ENCODE results near the gene RHEX.
A peak's percentile ranks its signal among the peaks of the same experiment; 100 is the strongest.

Gene RHEX

DNA sequence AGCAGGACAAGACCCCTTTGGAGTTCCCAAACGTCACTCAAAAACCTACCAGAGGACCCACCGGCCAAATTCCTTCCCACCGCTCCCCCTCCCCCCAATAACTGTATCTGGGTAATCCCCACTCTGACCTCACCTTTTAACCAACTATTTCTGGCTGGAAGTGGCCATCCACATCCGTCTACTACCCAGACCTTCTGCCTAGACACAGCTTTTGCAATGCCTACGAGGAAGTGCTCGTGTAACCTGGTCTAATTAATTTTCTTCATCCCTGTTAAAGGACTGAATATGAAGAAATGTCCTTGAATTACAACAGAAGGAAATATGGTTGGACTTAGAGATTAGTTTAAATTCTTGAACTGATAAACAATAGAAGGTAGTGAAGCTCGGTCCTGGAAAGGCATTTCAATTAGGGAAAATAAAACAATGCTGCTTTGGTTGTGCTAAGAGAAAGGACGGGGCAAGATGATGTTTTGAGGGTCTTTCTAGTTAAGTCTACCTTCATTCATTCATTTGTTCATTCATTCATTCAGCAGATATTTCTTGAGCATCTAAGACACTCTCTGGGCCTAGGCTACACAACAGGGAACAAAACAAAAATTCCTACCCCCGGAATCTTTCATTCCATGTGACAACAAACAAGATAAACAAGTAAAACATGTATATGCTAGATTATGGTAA, 45.4 kb downstream of the RHEX start:
- DNase-seq = no peak

DNA sequence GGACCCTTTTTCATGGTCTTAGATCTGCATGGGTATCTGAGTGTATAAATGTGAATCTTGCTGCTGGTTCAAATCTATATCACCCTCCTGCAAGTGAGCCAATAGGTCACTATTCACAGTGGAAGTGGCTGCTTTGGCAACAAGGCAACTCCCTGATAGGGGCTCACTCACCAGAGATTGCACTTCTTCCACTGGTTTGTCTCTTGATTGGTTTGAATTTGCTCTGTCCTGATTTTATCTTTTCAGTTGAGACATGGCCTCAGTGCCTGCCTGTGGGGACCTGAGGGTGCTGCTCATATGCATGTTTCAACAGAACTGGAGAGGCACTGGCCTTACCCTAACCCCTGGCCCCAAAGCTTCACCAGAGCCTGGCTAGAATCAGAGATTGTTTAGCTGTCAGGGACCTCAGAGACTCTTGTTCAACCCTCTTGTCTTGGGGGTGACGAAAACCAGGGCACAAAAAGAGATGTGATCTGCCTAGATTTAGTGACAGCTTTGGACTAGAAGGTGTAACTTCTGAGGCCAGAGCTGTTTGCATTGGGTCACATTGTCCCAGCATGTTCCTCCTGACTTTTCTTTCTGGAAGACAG, 47.3 kb downstream of the RHEX start:
- no peak for DNase-seq

DNA sequence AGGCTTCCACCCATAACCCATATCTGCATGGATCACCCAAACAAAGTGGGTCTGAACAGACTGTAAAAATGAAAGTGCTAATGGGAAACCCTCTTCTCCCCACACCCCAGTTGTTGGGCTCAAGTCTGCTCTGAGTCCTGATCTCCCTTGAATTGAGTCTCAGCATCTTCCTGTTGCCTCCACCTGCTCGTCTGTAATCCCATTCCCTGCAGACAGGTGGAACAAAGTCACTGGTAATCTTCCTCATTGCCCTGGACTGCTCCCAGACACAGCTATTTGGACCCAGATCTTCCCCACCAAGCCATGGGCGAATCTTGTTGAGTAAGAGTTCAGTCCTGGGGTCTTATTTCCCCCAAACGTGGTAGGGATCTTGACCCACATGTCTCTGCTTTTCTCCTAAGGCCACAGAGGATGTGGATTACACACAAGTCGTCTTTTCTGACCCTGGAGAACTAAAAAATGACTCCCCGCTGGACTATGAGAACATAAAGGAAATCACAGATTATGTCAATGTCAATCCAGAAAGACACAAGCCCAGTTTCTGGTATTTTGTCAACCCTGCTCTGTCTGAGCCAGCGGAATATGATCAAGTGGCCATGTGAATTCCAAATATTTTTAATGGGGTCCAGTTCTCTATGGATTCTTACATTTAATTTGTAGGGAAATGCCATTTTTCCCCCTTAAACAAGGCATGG, 48.5 kb downstream of the RHEX start:
- no peak for DNase-seq

DNA sequence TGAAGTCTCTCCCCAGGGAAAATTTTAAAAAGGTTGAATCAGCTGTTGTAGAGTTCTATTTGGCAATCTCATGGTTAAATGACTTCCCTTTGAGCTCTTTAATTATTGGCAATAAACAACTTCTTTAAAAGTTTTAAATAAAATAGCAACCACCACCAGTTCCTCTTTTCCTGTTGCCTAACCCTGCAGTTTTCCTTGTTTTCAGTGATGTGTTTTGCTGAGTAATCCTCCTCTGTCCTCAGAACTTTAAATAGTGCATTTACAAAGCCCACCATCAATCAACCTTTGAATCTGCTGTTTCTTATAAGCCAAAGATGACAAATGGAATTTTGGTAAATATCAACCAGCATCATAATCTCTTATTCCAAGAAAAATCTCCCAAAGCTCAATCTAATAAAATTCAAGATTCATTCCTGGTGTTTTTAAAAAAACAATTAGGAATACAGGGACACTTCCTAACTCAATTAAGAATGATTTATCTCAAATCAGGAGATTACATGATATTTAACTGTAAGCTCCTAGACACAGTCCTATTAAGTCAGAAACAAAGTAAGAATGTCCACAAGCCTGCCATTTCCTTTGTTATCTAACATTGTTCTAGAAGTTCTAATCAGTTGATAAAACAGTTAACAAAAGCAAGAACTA, 49.4 kb downstream of the RHEX start:
- no peak for DNase-seq

- no peak for DNase-seq
Measured at GRCh38 chr1:206103979-206104378, 51.0 kb downstream of the RHEX start.

DNA sequence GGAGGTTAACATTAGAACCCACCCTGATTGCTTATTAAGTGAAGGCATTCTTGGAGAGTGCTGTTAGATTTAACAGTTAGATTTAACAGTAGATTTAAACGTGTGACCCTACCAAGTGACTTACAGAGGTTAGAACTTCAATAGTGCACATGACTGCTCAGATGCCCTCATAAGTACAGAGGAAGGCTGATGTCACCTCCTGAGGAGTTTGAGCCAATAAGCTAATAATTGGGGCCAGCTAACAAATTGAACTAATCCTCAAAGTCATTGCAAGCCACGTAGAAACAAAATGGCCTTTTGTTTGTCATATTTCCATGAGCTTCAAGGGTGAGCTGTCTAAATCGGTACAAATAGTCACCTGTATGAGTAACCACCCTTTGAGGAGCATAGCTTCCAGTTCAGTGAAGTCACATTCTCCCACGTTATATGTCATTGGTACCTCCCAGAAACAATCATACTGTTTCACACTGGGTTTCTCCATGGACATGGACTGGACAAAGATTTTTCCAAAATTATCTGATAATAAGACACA, 52.6 kb downstream of the RHEX start:
- DNase-seq = no peak

DNA sequence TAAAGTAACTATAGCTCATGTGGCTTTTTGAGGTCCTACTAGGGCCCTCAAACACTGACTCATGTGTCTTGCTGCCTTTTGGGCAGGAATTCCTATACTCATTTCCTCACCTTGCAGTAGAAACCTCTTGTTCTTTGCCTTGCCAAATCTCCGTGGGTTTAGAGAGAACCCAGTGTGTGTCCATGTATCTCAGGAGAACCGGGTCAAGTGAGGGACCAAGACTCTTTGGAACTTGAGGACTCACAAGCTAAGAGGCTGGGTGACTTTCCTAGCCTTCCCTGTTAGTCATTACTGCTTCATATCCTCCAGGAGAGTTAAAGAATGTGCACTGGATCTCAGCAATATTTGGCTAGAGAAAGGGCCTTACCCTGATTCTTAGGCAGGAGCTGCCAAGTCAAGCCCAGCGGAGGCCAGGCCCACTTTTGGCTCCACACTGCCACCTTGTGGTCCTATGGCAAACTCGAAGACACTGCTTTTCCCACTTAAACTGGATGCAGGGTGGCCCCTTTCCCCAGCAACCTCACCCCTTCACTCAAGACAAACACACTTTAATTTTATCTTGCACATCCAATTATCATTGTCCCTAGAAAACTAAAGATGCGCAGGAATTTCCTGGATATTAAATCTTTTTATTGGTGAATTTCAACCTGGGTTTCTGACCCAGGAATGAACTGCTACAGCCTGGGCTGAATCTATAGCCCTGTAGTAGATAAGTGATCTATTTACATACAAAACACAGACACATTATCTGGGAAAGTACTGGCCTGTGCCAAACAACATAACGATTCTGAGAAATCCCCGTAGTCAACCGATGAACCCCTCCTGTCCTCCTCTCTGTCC, 53.6 kb downstream of the RHEX start:
- peak; percentile 22 for DNase-seq

- DNase-seq = no peak
Measured at GRCh38 chr1:206107168-206107544, 54.2 kb downstream of the RHEX start.

DNA sequence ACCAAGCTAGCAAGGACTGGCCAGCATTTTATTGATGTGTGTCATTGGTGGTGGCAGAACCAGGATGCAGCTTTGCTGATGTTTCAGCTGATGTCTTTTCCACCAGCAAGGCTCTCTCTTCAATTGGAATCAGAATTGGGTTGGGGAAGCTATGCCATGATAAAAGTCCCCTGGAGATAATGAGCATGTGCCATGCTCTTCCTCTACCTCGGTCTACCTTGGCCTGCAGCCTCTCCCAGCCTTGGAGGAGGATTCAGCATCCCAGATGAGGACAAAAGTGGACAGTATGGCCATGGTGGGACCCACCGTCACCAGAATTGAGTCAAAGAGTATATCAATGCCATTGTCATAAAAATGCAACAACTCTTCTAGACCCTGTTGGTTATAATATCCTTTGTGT, 55.7 kb downstream of the RHEX start:
- DNase-seq = no peak

GRCh38 chr1:206109718-206110117, 56.7 kb downstream of the RHEX start:
- DNase-seq = no peak

- DNase-seq = no peak
Measured at GRCh38 chr1:206110161-206110560, 57.2 kb downstream of the RHEX start.

- DNase-seq = no peak
Measured at GRCh38 chr1:206110820-206111219, 57.8 kb downstream of the RHEX start.

DNA sequence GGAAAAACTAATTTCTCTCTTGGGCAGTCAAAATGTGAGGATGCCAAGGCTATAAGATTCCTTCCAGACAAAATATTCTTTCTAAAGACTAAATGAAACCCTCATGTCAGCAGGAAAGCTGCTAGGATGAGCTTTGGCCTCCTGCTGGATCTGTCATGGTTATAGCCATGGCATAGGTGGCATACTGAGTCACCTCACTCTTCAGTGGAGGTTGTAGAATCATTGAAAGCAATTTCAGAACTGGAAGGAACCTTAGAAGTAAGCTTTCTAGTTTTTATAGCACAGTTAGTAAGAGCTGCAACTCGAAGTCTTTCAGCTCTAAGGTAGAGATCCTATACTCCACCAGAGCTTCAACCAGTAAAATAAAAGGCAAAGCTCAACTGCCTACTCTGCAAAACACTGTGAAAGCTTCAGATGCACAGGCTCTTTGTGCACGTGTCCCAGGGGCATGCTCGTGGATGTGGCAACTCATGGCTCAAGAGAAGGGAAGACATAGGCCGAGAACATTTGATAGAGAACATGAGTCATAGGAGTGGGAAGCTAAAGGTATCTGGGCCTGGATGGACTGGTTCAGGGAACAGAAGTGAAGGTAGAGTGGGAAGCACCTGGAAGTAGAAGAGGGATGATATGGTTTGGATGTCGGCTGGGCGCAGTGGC, 58.4 kb downstream of the RHEX start:
- no peak for DNase-seq

GRCh38 chr1:206112600-206113301, 59.8 kb downstream of the RHEX start:
- DNase-seq = no peak

DNA sequence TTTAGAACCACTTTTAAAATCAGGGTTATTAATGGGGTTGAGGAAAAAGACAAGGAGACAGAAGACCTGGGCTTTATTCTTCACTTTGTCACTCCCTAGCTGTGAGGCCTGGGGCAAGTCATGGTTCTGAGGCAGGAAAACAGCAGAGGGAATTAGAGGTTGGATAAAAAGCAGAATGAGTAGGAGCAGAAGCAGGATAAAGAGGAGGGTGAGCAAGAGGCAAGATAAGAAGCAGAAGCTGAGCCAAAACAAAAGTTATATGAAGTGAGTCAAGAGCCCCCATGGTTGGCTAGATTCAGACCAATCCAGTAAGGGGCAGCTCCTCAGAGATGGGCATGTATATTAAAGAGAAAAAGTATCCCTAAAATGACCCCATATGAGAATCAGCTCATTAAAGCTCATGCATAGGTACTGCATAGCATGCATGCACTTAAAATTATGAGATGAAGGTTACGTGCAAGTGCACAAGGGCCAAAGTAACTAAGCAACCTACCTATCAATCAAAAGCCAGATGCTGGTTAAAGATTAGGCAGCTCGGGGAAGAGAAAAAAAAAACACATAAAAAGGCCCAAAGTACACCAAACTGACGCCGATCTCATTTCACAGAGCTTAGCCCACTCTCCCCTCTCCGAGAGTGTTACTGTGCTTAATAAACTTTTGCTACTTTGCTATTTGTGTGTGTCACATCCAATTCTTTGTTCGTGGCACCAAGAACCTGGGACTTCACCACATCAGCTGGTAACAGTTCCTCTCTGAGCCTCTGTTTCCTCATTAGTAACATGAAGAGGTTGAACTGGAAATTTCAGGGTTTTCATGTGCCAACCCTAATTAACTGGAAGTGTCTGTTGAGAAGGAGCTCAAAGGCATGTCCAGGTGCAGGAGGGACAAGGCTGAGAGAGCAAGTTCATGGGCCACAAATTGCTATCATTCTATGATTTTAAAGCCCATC, 62.0 kb downstream of the RHEX start:
- no peak for DNase-seq

GRCh38 chr1:206115791-206116190, 62.8 kb downstream of the RHEX start:
- no peak for DNase-seq

- no peak for DNase-seq
Measured at GRCh38 chr1:206116191-206116872, 63.4 kb downstream of the RHEX start.

DNA sequence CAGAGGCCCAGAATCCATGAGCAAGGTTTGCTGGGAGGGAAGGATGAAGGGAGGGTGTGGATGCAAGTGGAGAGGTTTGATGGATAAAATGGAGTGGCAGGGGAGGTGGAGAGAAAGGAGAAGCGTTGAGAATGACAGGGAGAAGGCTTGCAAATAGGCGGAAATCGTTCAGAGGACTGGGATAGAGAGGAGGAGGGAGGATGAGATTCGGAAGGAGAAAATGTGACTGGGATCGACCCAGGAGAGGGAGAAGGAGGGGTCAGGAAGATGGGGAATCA, 63.8 kb downstream of the RHEX start:
- no peak for DNase-seq

GRCh38 chr1:206117151-206117948, 64.4 kb downstream of the RHEX start, which contains the start of gene AVPR1B:
TSS of gene AVPR1B (minus strand) at chr1:206117388. CDS start at chr1:206116890, 498 bp downstream.
- DNase-seq = no peak

Data from DMS 273 treated with DMSO at 0.1 percent for 48 hours (cell line).